Mammary epithelial cell (primary cell): ENCODE data around the gene C2orf42.

ENCODE experiments used
- CTCF ChIP-seq, 2 donors: IDR thresholded peaks in 1 of 2; conservative IDR thresholded peaks in 1 of 2; 2 replicates each; pipeline ENCODE4 v1.5.1; 2011 to 2012; ENCODE audit warnings: inconsistent platforms in 2 of 2, low read length in 2 of 2, mild to moderate bottlenecking in 2 of 2, control low read depth in 1 of 2, low read depth in 1 of 2; ENCODE audit not compliant: insufficient read depth in 1 of 2; ENCODE audit errors: extremely low read depth in 1 of 2
- EZH2 ChIP-seq: IDR thresholded peaks from 2 replicates; pipeline ENCODE4 v1.6.1; 2012; ENCODE audit warnings: low read length, inconsistent platforms, borderline replicate concordance

- TF ChIP-seq CTCF (conservative IDR thresholded peaks at IDR 0.05 in 1 of 2, IDR thresholded peaks at IDR 0.05 in 1 of 2; ENCODE audit: extremely low read depth in 1 of 2, insufficient read depth in 1 of 2, low read depth in 1 of 2, low read length in 2 of 2) (no peak), EZH2 (no peak)
Observed at GRCh38 chr2:70160545-70160944, 30.3 kb downstream of the C2orf42 start.
